ENCODE measurements around the gene TMEM62.
"Not testable (repeated sequence)": the region's sequence is repeated elsewhere in the genome, so short reads cannot be mapped to it uniquely, and the experiment has no call there.

TMEM62 gene

DNA sequence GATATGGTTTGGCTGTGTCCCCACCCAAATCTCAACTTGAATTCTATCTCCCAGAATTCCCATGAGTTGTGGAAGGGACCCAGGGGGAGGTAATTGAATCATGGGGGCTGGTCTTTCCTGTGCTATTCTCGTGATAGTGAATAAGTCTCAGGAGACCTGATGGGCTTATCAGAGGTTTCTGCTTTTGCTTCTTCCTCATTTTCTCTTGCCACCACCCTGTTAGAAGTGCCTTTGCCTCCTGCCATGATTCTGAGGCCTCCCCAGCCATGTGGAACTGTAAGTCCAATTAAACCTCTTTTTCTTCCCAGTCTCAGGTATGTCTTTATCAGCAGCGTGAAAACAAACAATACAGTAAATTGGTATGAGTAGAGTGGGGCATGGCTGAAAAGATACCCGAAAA is 64.4 kb downstream of the TMEM62 start:
- intact Hi-C loops (cut with micrococcal nuclease): loop anchor here (10.0 kb wide), 1 partner anchor 493 kb away; no protein-coding TSS in a partner anchor
- H3K36me3 Mint-ChIP-seq (ENCODE audit: low read depth): peaks cover 51% of the 10 kb centered on the region
- peaks cover 15% of the 10 kb centered on the region for H3K9me3 Mint-ChIP-seq
- H3K4me3 Mint-ChIP-seq, H3K27me3 Mint-ChIP-seq: not testable (repeated sequence)
- H3K4me1 Mint-ChIP-seq (ENCODE audit: low read depth): peaks cover 17% of the 10 kb centered on the region
- peak overlapping the region; percentile 43 for H3K27ac Mint-ChIP-seq

DNA sequence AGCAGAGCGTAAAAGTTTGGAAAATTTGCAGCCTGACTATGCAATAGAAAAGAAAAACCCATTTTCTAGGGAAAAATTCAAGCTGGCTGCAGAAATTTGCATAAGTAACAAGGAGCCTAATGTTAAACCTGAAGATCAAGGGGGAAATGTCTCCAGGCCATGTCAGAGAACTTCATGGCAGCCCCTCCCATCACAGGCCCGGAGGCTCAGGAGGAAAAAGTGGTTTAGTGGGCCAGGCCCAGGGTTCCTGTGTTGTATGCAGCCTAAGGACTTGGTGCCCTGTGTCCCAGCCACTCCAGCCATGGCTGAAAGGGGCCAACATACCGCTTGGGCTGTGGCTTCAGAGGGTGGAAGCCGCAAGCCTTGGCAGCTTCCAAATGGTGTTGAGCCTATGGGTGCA is 65.2 kb downstream of the TMEM62 start:
- not testable (repeated sequence) for H3K4me3 Mint-ChIP-seq, H3K27me3 Mint-ChIP-seq, H3K27ac Mint-ChIP-seq
- peaks cover 46% of the 10 kb centered on the region for H3K36me3 Mint-ChIP-seq (ENCODE audit: low read depth)
- peaks cover 17% of the 10 kb centered on the region for H3K4me1 Mint-ChIP-seq (ENCODE audit: low read depth)
- intact Hi-C loops (cut with micrococcal nuclease): loop anchor here (10.0 kb wide), 1 partner anchor 494 kb away; no protein-coding TSS in a partner anchor
- H3K9me3 Mint-ChIP-seq: peaks cover 15% of the 10 kb centered on the region

DNA sequence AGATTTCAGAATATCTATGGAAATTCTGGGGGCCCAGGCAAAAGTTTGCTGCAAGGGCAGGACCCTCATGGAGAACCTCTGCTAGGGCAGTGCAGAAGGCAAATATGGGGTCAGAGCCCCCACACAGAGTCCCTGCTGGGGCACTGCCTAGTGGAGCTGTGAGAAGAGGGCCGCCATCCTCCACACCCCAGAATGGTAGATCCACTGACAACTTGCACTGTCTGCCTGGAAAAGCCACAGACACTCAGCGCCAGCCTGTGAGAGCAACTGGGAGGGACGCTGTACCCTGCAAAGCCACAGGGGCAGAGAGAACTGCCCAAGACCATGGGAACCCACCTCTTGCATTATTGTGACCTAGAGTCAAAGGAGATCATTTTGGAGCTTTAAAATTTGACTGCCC is 65.6 kb downstream of the TMEM62 start:
- Mint-ChIP-seq H3K4me1 (ENCODE audit: low read depth) (peaks cover 18% of the 10 kb centered on the region), H3K27ac (no peak overlapping the region), H3K27me3 (peaks cover 2% of the 10 kb centered on the region), H3K4me3 (no peak overlapping the region), H3K9me3 (peaks cover 15% of the 10 kb centered on the region), H3K36me3 (ENCODE audit: low read depth) (peaks cover 45% of the 10 kb centered on the region)
- intact Hi-C loops (cut with micrococcal nuclease): loop anchor here (10.0 kb wide), 1 partner anchor 494 kb away; no protein-coding TSS in a partner anchor

DNA sequence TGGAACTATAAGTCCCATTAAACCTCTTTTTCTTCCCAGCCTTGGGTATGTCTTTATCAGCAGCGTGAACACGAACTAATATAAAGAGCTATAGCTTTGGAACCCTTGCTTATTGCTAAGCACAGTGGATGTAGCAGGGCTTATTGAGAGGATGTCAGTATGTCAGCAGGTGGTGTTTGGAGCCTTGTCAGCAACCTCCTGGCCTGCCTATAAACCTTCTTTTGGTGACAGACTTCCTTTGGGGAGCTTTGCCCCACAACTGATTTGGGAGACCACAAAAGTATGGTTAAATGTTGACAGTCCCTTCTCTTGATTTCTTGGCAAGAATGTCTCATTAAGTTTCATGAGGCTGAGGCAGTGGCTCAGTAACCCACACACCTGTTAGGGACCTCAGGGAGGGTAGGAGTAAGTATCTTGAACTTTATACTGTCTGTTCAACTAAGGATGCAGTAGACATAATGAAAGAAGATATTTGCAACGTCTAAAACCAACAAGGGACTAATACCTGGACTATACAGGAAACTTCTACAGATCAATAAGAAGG is 66.6 kb downstream of the TMEM62 start:
- H3K4me3 Mint-ChIP-seq: no peak overlapping the region
- peaks cover 6% of the 10 kb centered on the region for H3K27me3 Mint-ChIP-seq
- intact Hi-C loops (cut with micrococcal nuclease): loop anchor here (10.0 kb wide), 1 partner anchor 495 kb away; no protein-coding TSS in a partner anchor
- peaks cover 35% of the 10 kb centered on the region for H3K36me3 Mint-ChIP-seq (ENCODE audit: low read depth)
- H3K4me1 Mint-ChIP-seq (ENCODE audit: low read depth): peaks cover 23% of the 10 kb centered on the region
- H3K9me3 Mint-ChIP-seq: peaks cover 15% of the 10 kb centered on the region
- no peak overlapping the region for H3K27ac Mint-ChIP-seq

DNA sequence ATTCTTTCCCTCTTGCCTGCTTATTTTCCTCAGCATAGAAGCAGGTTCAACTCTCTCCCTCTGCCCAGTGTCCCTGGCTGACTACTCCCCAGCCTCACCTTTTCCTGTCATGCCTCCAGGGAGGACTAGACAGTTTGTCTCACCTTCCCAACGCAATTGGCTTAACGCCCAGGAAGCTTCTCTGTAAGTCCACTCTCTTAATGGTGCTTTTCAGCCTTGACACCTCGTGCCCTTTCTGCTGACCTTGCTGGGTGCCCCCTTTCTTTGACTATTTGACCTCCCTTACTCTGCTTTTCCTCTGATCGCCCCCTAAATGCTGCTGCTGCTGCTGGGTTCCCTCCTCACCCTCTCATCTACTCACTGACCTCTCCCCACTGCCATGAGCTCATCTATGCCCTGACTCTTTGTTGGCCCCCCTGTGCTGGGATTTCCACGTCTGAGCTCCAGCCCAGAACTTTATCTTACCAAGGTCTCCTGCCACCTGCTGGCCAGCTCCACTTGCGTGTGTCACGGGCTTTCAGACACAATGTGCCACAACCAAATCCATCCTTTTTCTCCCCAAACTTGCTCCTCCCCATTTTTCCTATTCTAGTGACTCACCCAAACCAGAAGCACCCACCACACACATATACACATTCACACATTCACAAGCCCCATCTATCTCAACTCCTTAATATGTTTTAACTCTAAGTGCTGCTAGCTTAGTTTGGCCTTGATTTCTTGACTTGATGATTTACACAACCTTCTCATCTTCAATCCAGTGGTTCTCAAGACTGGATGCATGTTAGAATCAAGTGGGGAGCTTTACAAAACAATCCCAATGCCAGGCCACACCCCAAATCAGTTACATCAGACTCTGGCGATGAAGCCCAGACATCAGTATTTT is 70.9 kb downstream of the TMEM62 start:
- H3K36me3 Mint-ChIP-seq (ENCODE audit: low read depth): no peaks in the 10 kb centered on the region
- intact Hi-C loops (cut with micrococcal nuclease): no loop called here
- peaks cover 26% of the 10 kb centered on the region for H3K27me3 Mint-ChIP-seq
- H3K9me3 Mint-ChIP-seq: peaks cover 5% of the 10 kb centered on the region
- H3K4me3 Mint-ChIP-seq: no peak overlapping the region
- H3K27ac Mint-ChIP-seq: no peak overlapping the region
- H3K4me1 Mint-ChIP-seq (ENCODE audit: low read depth): peaks cover 6% of the 10 kb centered on the region

DNA sequence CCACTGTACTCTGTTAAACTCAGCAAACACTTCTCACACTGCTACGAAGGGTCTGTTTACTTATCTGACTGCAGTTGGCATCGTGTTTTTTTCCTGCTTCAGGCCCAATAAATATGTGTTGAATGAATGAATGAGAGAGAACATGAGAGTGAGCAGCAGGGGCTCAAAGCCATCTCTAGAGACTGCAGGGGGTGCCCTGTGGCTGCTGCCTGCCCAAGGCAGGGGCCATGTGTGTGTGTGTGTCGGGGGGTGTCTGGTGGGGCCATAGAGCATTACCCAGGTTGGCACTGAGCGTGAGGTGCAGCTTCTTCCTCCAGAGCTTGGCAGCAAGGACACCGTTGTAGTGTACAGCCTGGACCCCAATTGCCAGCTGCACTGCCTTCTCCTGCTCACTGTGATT is 72.7 kb downstream of the TMEM62 start:
- peaks cover 6% of the 10 kb centered on the region for H3K4me1 Mint-ChIP-seq (ENCODE audit: low read depth)
- intact Hi-C loops (cut with micrococcal nuclease): no loop called here
- H3K27me3 Mint-ChIP-seq: peaks cover 30% of the 10 kb centered on the region
- no peak overlapping the region for H3K27ac Mint-ChIP-seq
- no peaks in the 10 kb centered on the region for H3K9me3 Mint-ChIP-seq
- H3K4me3 Mint-ChIP-seq: no peak overlapping the region
- H3K36me3 Mint-ChIP-seq (ENCODE audit: low read depth): no peaks in the 10 kb centered on the region

DNA sequence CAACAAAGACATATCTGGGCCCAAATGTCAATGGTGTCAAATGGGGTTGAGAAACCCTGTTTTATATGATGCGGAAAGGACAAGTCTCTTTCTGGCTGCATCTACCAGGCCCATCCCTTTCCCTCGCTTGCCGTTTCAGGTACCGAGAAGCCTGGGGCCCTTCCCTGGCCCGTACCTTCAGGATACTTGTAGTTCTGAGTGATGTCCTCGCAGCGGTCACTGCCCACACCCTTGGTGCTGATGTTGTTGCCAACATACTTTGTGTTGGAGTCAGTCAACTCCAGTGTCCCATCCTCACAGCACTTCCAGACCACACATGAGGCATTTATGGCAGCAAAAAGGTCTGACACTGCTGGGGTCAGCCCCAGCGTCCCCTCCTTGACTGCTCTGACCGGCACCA is 73.6 kb downstream of the TMEM62 start:
- Mint-ChIP-seq H3K4me3 (no peak overlapping the region), H3K27ac (no peak overlapping the region), H3K4me1 (ENCODE audit: low read depth) (peaks cover 6% of the 10 kb centered on the region), H3K36me3 (ENCODE audit: low read depth) (no peaks in the 10 kb centered on the region), H3K9me3 (no peaks in the 10 kb centered on the region), H3K27me3 (peaks cover 30% of the 10 kb centered on the region)
- intact Hi-C loops (cut with micrococcal nuclease): no loop called here

DNA sequence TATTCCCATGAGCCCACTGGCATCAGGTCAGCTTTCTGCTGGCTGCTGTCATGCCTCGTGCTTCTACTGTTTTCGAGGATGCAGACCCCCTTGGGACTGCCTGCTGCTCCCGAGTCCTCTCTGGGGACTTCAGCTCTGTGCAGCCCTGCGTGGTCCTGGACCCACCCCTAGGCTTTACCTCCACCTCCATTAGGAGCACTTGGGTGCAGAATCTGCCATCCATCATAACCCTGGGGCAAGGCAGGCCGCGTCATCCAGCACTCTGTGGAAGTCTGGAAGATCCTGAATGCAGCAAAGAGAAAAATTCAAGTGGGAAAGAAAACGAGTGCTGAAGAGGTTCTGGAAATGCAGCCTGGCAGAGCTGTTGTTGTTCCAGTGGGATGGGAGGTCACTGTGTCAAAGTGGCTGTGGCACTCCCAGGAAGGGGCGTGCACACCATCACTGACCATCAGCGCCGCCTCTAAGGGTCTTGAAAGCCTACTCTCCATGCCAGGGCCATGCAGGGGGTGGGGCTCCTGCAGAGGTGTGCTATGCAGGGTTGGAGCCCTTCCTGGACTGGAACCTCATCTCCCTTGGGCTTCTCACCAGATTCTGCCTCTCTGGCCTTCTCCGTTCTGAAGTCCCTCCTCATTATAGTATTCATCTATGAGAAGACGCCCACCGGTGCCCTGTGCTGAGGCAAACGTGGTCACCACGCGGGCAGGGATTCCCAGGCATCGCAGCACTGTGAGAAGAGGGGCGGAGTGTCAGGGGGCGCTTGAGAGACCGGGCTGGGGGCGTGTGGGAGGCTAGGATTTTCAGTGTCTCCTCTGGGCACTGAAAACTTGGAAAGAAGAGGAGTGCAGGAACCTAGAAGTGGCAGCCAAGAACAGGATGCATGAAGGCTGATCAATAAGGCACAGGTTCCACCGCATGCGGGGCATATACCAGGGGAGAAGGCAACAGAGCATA is 74.9 kb downstream of the TMEM62 start:
- Mint-ChIP-seq H3K4me1 (ENCODE audit: low read depth) (peaks cover 6% of the 10 kb centered on the region), H3K36me3 (ENCODE audit: low read depth) (no peaks in the 10 kb centered on the region), H3K27me3 (peaks cover 30% of the 10 kb centered on the region), H3K9me3 (no peaks in the 10 kb centered on the region), H3K4me3 (no peak overlapping the region), H3K27ac (no peak overlapping the region)
- intact Hi-C loops (cut with micrococcal nuclease): no loop called here

DNA sequence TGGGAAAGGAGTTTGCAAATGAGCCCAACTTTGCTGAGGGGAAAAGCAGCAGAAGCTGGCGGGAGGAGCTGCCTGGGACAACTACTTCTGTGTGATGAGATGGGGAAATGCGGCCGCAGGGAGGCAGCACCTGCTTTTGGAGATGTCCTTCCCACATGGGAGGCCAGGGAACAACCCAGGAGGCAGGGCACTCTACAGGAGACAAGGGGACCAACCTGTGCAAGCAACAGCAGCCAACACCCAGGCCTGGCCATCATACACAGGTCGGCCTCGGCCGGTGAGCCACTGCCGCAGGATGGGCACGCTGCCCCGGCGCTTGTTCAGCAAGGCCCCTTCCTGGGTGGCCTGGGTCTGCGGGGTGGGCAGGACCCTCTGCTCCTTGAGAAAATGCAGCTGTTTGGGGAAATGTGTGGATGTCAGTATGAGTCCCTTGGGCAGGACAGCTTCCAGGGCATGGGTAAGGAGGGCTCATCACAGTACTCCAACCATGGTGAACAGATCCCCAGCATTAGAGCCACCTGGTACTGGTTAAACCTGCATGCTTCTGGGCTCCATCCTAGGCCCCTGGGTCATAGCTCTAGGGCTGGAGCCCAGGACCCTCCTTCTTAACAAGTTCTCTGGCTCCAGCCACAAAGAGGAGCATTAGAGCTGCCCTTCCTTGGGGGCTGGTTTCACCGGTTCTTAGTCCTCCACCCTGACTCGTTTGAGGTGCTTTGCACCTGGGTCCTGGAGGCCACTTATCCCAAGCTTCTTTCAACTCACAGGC is 75.9 kb downstream of the TMEM62 start:
- intact Hi-C loops (cut with micrococcal nuclease): no loop called here
- Mint-ChIP-seq H3K9me3 (no peaks in the 10 kb centered on the region), H3K27me3 (peaks cover 26% of the 10 kb centered on the region), H3K4me3 (no peak overlapping the region), H3K4me1 (ENCODE audit: low read depth) (peaks cover 2% of the 10 kb centered on the region), H3K27ac (no peak overlapping the region), H3K36me3 (ENCODE audit: low read depth) (no peaks in the 10 kb centered on the region)

DNA sequence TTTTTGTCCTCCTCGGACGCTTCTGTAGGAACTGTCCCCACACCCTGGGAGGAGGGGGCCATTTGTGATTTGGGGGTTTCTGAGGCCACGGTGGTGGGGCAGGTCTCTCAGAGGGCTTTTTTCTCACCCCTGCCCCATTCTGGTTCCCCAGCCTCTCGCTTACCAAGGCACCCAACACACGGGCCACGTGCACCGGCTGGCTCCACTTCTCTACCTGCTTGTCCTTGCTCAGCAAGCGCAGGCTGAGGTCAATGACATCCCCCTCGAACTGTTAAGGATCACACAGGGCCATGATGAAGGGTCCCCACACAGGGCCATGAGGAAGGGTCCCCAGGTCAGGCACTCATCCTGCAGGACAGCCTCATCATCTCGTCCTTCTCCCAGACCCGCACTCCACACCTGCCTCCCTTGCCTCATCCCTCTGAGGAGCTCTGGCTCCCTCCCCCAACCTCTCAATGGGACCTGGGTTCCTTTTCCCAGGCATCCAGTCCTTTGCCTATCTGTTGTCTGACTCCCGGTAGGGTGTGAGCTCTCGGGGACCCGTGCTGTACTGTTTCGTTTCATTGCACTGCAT is 76.9 kb downstream of the TMEM62 start:
- intact Hi-C loops (cut with micrococcal nuclease): no loop called here
- Mint-ChIP-seq H3K4me3 (no peak overlapping the region), H3K4me1 (ENCODE audit: low read depth) (no peaks in the 10 kb centered on the region), H3K36me3 (ENCODE audit: low read depth) (no peaks in the 10 kb centered on the region), H3K27ac (no peak overlapping the region), H3K9me3 (no peaks in the 10 kb centered on the region), H3K27me3 (peaks cover 24% of the 10 kb centered on the region)

DNA sequence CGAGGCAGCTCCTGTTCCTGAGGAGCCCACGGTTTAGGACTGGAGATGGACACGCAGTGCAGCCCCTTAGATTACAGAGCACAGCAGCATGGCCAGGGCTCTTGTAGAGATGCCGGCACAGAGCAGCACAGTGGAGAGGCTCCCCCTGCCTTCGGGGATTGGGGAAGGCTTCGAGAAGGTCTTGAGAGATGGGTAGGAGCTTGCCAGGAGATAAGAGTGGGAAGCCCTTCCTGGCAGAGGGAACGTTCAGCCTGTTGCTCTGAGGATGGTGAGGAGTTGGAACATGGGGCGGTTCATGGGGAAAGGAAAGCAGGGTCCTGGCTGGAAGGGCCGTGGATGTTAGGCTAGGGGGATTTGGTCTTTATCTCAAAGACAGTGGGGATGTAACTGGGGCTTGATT is 77.4 kb downstream of the TMEM62 start:
- Mint-ChIP-seq H3K4me1 (ENCODE audit: low read depth) (no peaks in the 10 kb centered on the region), H3K4me3 (no peak overlapping the region), H3K36me3 (ENCODE audit: low read depth) (no peaks in the 10 kb centered on the region), H3K27ac (no peak overlapping the region), H3K27me3 (peaks cover 23% of the 10 kb centered on the region), H3K9me3 (no peaks in the 10 kb centered on the region)
- intact Hi-C loops (cut with micrococcal nuclease): no loop called here

DNA sequence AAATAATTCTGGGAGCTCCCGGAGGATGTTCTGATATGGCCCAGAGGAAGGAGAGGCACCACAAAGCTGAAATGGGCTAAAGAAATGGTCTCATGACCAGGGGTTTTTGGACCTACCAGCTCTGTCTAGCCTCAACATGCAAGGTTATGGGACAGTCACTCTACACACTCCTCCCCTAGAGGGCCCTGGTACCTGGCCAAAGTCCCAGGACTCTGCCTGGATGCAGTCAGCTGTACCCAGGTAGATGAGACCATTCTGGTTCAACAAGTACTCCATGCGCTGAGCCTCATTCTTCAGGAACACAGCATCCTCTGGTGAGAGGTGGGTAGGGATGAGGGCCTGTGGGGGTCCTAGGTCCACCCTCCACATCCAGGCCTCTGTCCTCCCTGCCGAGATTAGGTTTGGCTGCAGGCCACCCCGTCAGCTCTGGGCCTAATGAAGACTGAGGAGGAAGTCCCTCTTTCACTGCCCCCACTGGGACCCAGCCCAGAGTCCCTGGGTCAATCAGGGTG is 77.9 kb downstream of the TMEM62 start:
- Mint-ChIP-seq H3K36me3 (ENCODE audit: low read depth) (no peaks in the 10 kb centered on the region), H3K4me3 (no peak overlapping the region), H3K9me3 (no peaks in the 10 kb centered on the region), H3K27me3 (peaks cover 23% of the 10 kb centered on the region), H3K4me1 (ENCODE audit: low read depth) (no peaks in the 10 kb centered on the region), H3K27ac (no peak overlapping the region)
- intact Hi-C loops (cut with micrococcal nuclease): no loop called here

DNA sequence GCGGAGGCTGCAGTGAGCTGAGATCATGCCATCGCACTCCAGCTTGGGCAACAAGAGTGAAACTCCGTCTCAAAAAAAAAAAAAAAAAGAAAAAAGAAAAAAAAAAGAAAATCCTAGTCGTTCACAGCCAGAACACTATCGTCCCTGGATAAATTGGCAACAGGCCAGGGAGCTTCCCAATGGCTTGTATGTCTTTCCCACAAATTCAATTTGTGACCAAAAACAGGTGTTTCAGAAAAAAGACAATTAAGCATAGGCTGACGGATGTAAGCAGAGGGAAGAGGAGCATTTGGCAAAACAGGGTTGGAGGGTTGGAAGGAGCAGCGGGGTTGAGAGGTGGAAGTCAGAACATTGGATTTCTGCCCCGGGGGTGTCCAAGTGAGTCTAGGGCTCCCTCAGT is 78.9 kb downstream of the TMEM62 start:
- no peak overlapping the region for H3K4me3 Mint-ChIP-seq
- no peaks in the 10 kb centered on the region for H3K4me1 Mint-ChIP-seq (ENCODE audit: low read depth)
- H3K27ac Mint-ChIP-seq: no peak overlapping the region

More for the DNA sequence above, 78.9 kb downstream of the TMEM62 start:
- no peaks in the 10 kb centered on the region for H3K36me3 Mint-ChIP-seq (ENCODE audit: low read depth)
- peaks cover 5% of the 10 kb centered on the region for H3K9me3 Mint-ChIP-seq
- peaks cover 20% of the 10 kb centered on the region for H3K27me3 Mint-ChIP-seq
- intact Hi-C loops (cut with micrococcal nuclease): no loop called here
